Forelimb muscle (tissue), 1 donor: ENCODE results near the gene NFKB1. TPM values are rescaled to one million over a fixed set of nuclear protein-coding genes. Genes with fewer than 3 reads are reported as not detected.

Experiments used
- DNase-seq: peaks from one replicate; pipeline ENCODE4 v3.0.0-alpha.2; 2013; ENCODE audit warnings: low read depth
- polyA plus RNA-seq: library from polyadenylated mRNA; unstranded; fragments of 120-200 nt; gene quantifications from one replicate; pipeline ENCODE4 v1.2.1, GENCODE V29; 2013; ENCODE audit not compliant: insufficient read length

NFKB1 gene
- polyA plus RNA-seq, 1 donor, result 17.0 TPM

GRCh38 chr4:102530986-102531385 lies 29.8 kb downstream of the NFKB1 start:
- no peak for DNase-seq

GRCh38 chr4:102531462-102531861 lies 30.3 kb downstream of the NFKB1 start:
- no peak for DNase-seq

- DNase-seq, result no peak
Observed at GRCh38 chr4:102533348-102533747, 32.2 kb downstream of the NFKB1 start.

GRCh38 chr4:102533904-102534303 lies 32.7 kb downstream of the NFKB1 start:
- DNase-seq, result no peak

- no peak for DNase-seq
Observed at GRCh38 chr4:102534845-102535244, 33.7 kb downstream of the NFKB1 start.

- DNase-seq, result no peak
Observed at GRCh38 chr4:102535398-102536082, 34.4 kb downstream of the NFKB1 start.

GRCh38 chr4:102536768-102537167 lies 35.6 kb downstream of the NFKB1 start:
- DNase-seq, result no peak

- no peak for DNase-seq
Observed at GRCh38 chr4:102537269-102537668, 36.1 kb downstream of the NFKB1 start.

GRCh38 chr4:102541697-102542096 lies 40.5 kb downstream of the NFKB1 start:
- no peak for DNase-seq

GRCh38 chr4:102543030-102543928 lies 42.1 kb downstream of the NFKB1 start:
- no peak for DNase-seq

GRCh38 chr4:102546635-102547034 lies 45.5 kb downstream of the NFKB1 start:
- DNase-seq, result no peak

GRCh38 chr4:102547973-102548372 lies 46.8 kb downstream of the NFKB1 start:
- no peak for DNase-seq

- DNase-seq, result no peak
Observed at GRCh38 chr4:102551958-102552565, 50.9 kb downstream of the NFKB1 start.

- no peak for DNase-seq
Observed at GRCh38 chr4:102552781-102553180, 51.6 kb downstream of the NFKB1 start.

- DNase-seq, result no peak
Observed at GRCh38 chr4:102553982-102554381, 52.8 kb downstream of the NFKB1 start.

- DNase-seq, result peak; percentile 31
Observed at GRCh38 chr4:102554482-102554881, 53.3 kb downstream of the NFKB1 start.

GRCh38 chr4:102554992-102555391 lies 53.8 kb downstream of the NFKB1 start:
- no peak for DNase-seq

GRCh38 chr4:102557636-102558035 lies 56.5 kb downstream of the NFKB1 start:
- no peak for DNase-seq

GRCh38 chr4:102560115-102560514 lies 59.0 kb downstream of the NFKB1 start:
- no peak for DNase-seq

- DNase-seq, result no peak
Observed at GRCh38 chr4:102560571-102561341, 59.6 kb downstream of the NFKB1 start.

- no peak for DNase-seq
Observed at GRCh38 chr4:102563000-102563399, 61.8 kb downstream of the NFKB1 start.
